Peyer's patch (tissue), 4 donors: ENCODE measurements around the gene ELL. TPM values are rescaled to one million over a fixed set of nuclear protein-coding genes. Genes with fewer than 3 reads are reported as not detected.
"Not testable (repeated sequence)": the region's sequence is repeated elsewhere in the genome, so short reads cannot be mapped to it uniquely, and the experiment has no call there.

Source experiments
- DNase-seq, 3 donors: peaks; one replicate each; pipeline ENCODE4 v3.0.0-alpha.2; 2017 to 2019
- H3K27ac ChIP-seq, 4 donors: fragments of 200-600 bp; sonication (generic); one replicate each; pipeline ENCODE4 v1.5.1; 2016 to 2019
- H3K27me3 ChIP-seq, 2 donors: fragments of 200-600 bp; sonication (generic); one replicate each; pipeline ENCODE4 v1.5.1; 2019
- H3K36me3 ChIP-seq, 3 donors: fragments of 200-600 bp; sonication (generic); one replicate each; pipeline ENCODE4 v1.5.1; 2016 to 2019
- H3K4me1 ChIP-seq, 4 donors: fragments of 200-600 bp; sonication (generic); one replicate each; pipeline ENCODE4 v1.5.1; 2016 to 2019
- H3K4me3 ChIP-seq, 4 donors: fragments of 200-600 bp; sonication (generic); 1 replicate in 3 of 4; 2 replicates in 1 of 4; pipeline ENCODE4 v1.5.1; 2016 to 2019; ENCODE audit warnings: mild to moderate bottlenecking in 1 of 4
- H3K9me3 ChIP-seq, 4 donors: fragments of 200-600 bp; sonication (generic); one replicate each; pipeline ENCODE4 v1.5.1; 2016 to 2019; ENCODE audit warnings: mild to moderate bottlenecking in 1 of 4
- POLR2A ChIP-seq, 2 donors: fragments of 450-650 bp; IDR thresholded peaks; one replicate each; pipeline ENCODE4 v1.5.1; 2017; ENCODE audit warnings: antibody characterized with exemption in 2 of 2, mild to moderate bottlenecking in 2 of 2, moderate library complexity in 2 of 2
- total RNA-seq, 4 donors: library from RNA; depleted of rRNA; stranded (reverse); fragments of >200 nt; gene quantifications; one replicate each; pipeline ENCODE4 v1.1.0, GENCODE V29; 2016
- TF ChIP-seq, protein P1 (sequence below), 6 experiments: fragments of 450-650 bp in 4 of 6; fragments of 200-600 bp in 2 of 6; sonication (generic) in 1 of 6; IDR thresholded peaks; one replicate each; pipeline ENCODE4 v1.5.1; 2017 to 2019; ENCODE audit warnings: antibody characterized with exemption in 6 of 6, mild to moderate bottlenecking in 3 of 6, moderate library complexity in 1 of 6

The ELL gene
- total RNA-seq, 4 donors from 2014 or later: 18.9 to 49.5 (median 34.2) TPM

DNA sequence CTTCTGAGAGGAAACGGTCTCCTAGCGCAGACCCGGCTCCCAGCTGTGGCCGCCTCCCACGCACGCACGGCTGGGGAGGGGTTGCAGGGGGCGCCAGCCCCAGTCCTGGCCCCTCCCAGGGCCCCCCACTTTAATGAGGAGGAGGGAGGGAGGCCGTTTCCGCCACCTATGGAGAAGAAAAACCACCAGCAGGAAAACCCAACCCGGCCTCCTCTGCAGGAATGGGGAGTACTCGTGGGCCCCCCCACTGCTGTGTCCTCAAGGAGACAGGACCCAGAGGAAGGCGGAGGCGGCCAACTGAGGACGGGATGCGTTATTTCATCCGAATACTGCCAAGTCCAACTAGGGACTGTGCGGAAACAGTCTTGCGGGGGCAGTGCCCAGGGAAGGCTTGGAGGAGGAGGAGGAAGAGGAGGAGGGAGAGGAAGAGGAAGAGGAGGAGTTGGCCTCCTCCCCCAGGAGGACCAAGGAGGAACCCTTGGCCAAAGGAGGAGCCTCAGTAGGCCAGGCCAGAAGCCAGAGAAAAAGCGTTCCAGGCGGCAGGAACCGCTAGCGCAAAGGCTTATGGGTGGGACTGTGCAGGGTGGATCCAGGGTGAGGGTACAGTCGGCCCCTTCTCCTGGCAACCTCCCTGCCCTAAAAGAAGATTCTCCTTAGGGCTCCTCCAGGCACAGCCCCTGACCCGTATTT, 106.5 kb downstream of the ELL start:
- H3K4me1 ChIP-seq: peaks cover 11 to 55% (median 43%) of the 10 kb centered on the region in 4 donors
- H3K4me3 ChIP-seq: peak overlapping the region in 2 of 4 donors; percentile 22 to 25
- no peak for TF ChIP-seq POLR2A (IDR thresholded peaks at IDR 0.05)
- TF ChIP-seq, protein P1, sequence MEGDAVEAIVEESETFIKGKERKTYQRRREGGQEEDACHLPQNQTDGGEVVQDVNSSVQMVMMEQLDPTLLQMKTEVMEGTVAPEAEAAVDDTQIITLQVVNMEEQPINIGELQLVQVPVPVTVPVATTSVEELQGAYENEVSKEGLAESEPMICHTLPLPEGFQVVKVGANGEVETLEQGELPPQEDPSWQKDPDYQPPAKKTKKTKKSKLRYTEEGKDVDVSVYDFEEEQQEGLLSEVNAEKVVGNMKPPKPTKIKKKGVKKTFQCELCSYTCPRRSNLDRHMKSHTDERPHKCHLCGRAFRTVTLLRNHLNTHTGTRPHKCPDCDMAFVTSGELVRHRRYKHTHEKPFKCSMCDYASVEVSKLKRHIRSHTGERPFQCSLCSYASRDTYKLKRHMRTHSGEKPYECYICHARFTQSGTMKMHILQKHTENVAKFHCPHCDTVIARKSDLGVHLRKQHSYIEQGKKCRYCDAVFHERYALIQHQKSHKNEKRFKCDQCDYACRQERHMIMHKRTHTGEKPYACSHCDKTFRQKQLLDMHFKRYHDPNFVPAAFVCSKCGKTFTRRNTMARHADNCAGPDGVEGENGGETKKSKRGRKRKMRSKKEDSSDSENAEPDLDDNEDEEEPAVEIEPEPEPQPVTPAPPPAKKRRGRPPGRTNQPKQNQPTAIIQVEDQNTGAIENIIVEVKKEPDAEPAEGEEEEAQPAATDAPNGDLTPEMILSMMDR (IDR thresholded peaks at IDR 0.05): no peak
- H3K27ac ChIP-seq: peak overlapping the region; percentile 78 to 91 (median 86)
- peaks cover 0 to 13% of the 10 kb centered on the region in 2 donors for H3K27me3 ChIP-seq
- no peaks in the 10 kb centered on the region for H3K9me3 ChIP-seq
- peak in 2 of 3 donors; percentile 55 to 70 for DNase-seq
- no peaks in the 10 kb centered on the region for H3K36me3 ChIP-seq

DNA sequence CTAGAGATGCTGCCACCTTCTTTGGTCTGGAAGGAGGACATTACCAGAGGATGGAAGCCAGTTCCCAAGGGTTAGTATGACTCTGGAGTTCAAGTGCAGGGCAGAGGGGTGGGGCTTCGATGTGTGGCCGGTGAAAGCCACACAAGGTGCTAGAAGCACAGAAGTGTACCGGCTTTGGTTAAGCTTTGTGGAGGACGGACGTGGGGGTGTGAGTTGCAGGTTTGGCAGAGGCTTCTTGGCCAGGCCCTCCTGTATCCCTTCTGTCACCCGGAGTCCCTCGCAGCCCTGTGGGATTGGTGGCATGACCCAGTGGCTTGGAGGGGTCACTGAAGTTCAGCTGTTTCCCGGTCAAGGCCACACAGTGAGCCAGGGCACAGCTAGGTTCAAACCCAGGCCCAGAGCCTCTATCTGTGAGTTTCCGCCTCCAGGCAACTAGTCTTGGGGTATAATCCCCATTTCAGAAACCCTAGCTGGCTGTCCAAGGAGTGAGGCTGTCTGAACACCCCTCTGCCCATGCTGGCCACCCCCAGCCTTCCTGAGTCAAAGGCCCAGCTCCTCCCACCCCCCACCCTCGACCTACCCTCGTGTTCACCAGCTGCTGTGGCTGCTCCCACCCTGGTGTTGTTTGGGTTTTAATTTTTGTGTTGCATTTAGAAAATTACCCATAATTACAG, 107.2 kb downstream of the ELL start:
- TF ChIP-seq POLR2A (IDR thresholded peaks at IDR 0.05): no peak
- TF ChIP-seq, protein P1 (IDR thresholded peaks at IDR 0.05): no peak
- H3K27ac ChIP-seq: peak overlapping the region; percentile 78 to 91 (median 86)
- peaks cover 0 to 13% of the 10 kb centered on the region in 2 donors for H3K27me3 ChIP-seq
- H3K36me3 ChIP-seq: no peaks in the 10 kb centered on the region
- H3K9me3 ChIP-seq: no peaks in the 10 kb centered on the region
- peak overlapping the region in 1 of 4 donors; percentile 25 for H3K4me3 ChIP-seq
- H3K4me1 ChIP-seq: peaks cover 11 to 51% (median 40%) of the 10 kb centered on the region in 4 donors
- DNase-seq: peak in 2 of 3 donors; percentile 49 to 75

DNA sequence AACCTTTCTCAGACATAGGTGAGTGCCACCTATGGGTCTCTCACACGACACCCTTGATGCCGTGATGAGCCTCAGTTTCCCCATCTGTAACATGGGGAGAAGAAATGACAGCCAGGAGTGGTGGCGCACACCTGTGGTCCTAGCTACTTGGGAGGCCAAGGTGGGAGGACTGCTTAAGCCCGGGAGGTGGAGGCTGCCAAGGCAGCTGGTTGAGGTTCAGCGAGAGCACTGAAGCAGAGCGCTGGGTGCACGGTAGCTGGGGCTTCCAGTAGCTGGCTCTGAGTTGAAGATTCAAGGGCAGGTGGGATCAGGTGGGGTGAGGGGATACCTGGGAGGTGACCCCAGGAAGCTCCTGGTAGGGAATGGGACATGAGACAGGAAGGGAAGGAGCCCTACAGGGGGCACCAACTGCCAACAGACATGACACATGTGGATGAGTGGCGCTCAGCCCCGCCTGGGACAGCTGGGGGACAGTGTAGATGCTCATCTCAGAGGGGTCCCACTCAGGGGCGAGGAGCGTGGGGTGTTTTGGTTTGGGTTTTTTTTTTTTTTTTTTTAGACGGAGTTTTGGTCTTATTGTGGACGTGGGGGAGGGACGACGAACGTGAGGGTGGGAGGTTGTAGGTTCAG, 109.1 kb downstream of the ELL start:
- H3K27ac ChIP-seq: no peak overlapping the region
- H3K4me1 ChIP-seq: peaks cover 0 to 38% (median 25%) of the 10 kb centered on the region in 4 donors
- TF ChIP-seq, protein P1 (IDR thresholded peaks at IDR 0.05): no peak
- TF ChIP-seq POLR2A (IDR thresholded peaks at IDR 0.05): no peak
- no peak overlapping the region for H3K4me3 ChIP-seq
- H3K36me3 ChIP-seq: no peaks in the 10 kb centered on the region
- H3K27me3 ChIP-seq: peaks cover 0 to 12% of the 10 kb centered on the region in 2 donors
- H3K9me3 ChIP-seq: no peaks in the 10 kb centered on the region
- DNase-seq: no peak

DNA sequence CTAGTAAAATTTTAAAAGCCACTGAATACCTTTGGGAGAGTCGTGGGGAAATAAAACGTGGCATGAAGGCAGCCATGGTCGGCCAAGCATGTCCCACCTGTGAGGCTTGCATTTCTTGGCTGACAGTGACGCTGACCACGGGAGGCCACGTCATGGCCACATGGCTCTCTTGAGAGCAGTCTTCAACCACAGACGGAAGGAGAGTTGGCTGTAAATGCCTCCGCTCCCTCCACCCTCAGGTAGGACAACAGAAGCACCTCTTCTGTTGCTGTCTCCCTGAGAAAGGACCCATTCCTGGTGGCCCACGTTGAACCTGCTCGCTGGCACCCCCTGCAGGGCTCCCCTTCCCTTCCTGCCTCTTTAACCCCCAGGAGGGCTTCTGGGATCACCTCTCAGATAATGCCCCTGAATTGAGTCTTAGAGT, 113.8 kb downstream of the ELL start:
- no peaks in the 10 kb centered on the region for H3K4me1 ChIP-seq
- no peaks in the 10 kb centered on the region for H3K9me3 ChIP-seq
- DNase-seq: peak; percentile 80 to 90 (median 86)
- TF ChIP-seq, protein P1 (IDR thresholded peaks at IDR 0.05): peak in 4 of 6 experiments; percentile 42 to 59 (median 54)
- TF ChIP-seq POLR2A (IDR thresholded peaks at IDR 0.05): no peak
- no peak overlapping the region for H3K4me3 ChIP-seq
- H3K27me3 ChIP-seq: no peaks in the 10 kb centered on the region
- peak overlapping the region in 1 of 4 donors; percentile 3 for H3K27ac ChIP-seq
- no peaks in the 10 kb centered on the region for H3K36me3 ChIP-seq

DNA sequence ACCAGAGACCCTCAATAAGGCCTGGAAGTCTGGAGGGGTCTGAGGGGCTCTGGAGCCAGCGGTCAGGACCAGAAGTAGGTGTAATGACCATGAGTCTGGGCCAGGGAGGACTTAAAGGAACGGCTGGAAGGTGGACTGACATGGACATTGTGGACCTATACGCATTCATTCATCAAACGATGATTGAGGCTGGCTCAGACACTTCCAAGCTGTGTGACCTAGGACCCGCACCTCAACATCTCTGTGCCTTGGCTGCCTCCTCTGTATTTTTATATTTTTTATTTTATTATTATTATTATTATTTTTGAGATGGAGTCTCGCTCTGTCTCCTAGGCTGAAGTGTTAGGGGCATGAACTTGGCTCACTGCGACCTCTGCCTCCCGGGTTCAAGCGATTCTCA, 115.1 kb downstream of the ELL start:
- Histone ChIP-seq H3K4me1 (peaks cover 0 to 6% (median 0%) of the 10 kb centered on the region in 4 donors), H3K36me3 (no peaks in the 10 kb centered on the region), H3K27ac (no peak overlapping the region), H3K9me3 (no peaks in the 10 kb centered on the region), H3K4me3 (no peak overlapping the region), H3K27me3 (no peaks in the 10 kb centered on the region)
- TF ChIP-seq, protein P1 (IDR thresholded peaks at IDR 0.05): no peak
- TF ChIP-seq POLR2A (IDR thresholded peaks at IDR 0.05): no peak
- DNase-seq: no peak

DNA sequence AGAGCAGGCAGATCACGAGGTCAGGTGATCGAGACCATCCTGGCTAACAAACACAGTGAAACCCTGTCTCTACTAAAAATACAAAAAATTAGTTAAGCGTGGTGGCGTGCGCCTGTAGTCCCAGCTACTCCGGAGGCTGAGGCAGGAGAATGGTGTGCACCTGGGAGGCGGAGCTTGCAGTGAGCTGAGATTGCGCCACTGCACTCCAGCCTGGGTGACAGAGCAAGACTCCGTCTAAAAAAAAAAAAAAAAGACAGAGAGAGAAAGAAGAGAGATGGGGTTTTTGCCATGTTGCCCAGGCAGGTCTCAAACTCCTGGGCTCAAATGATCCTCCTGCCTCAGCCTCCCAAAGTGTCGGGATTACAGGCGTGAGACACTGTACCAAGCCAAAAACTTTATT, 116.1 kb downstream of the ELL start:
- not testable (repeated sequence) for H3K27me3 ChIP-seq, DNase-seq, H3K36me3 ChIP-seq, H3K27ac ChIP-seq, H3K4me3 ChIP-seq, H3K9me3 ChIP-seq
- H3K4me1 ChIP-seq: peaks cover 0 to 10% (median 0%) of the 10 kb centered on the region in 4 donors

DNA sequence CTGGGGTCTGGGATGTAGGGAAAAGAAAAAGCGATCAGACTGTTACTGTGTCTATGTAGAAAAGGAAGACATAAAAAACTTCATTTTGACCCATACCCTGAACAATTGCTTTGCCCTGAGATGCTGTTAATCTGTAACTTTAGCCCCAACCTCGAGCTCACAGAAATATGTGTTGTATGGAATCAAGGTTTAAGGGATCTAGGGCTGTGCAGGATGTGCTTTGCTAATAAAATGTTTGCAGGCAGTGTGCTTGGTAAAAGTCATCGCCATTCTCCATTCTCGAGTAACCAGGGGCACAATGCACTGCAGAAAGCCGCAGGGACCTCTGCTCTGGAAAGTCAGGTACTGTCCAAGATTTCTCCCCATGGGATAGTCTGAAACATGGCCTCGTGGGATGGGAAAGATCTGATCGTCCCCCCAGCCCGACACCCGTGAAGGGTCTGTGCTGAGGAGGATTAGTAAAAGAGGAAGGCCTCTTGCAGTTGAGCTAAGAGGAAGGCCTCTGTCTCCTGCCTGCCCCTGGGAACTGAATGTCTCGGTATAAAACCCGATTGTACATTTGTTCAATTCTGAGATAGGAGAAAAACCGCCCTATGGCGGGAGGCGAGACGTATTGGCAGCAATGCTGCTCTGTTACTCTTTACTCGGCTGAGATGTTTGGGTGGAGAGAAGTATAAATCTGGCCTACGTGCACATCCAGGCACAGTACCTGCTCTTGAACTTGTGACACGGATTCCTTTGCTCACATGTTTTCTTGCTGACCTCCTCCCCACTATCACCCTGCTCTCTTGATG, 119.2 kb downstream of the ELL start:
- H3K4me3 ChIP-seq, H3K36me3 ChIP-seq, H3K27me3 ChIP-seq, H3K9me3 ChIP-seq, DNase-seq: not testable (repeated sequence)
- Histone ChIP-seq H3K4me1 (peaks cover 0 to 26% (median 4%) of the 10 kb centered on the region in 4 donors), H3K27ac (peak overlapping the region; percentile 34 to 65 (median 51))
